NCI-H146 (cell line): ENCODE measurements around the gene GTF2IRD2.
"Not testable (repeated sequence)": the region's sequence is repeated elsewhere in the genome, so short reads cannot be mapped to it uniquely, and the experiment has no call there.

Experiments
- DNase-seq: peaks from one replicate; lab custom pipeline; 2025; lab: John Stamatoyannopoulos, UW

Gene GTF2IRD2

GRCh38 chr7:74788369-74789150 lies 62.8 kb downstream of the GTF2IRD2 start:
- DNase-seq: peak; percentile 77

DNA sequence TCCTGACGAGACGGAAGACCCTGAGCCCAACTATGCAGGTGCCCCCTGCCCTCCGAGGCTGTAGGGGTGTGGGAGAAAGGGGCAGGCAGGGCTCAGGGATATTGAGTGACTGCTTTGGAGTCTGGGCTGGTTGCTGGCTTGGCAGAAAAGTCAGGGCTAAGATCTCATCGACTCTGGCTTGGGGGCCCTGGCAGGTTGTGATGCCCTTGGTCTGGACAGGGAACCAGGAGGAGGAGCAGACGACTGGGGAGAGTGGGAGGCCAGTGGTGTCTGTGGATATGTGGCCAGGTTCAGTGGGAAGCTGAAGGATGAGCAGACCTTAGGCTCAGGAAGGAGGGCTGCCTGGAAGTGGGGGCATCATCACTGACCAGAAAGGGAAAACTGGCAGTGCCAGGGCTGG lies 67.8 kb downstream of the GTF2IRD2 start:
- not testable (repeated sequence) for DNase-seq

GRCh38 chr7:74781746-74782145 lies 69.7 kb downstream of the GTF2IRD2 start:
- not testable (repeated sequence) for DNase-seq

GRCh38 chr7:74779053-74779452 lies 72.4 kb downstream of the GTF2IRD2 start:
- not testable (repeated sequence) for DNase-seq

GRCh38 chr7:74775111-74775510 lies 76.3 kb downstream of the GTF2IRD2 start:
- not testable (repeated sequence) for DNase-seq

DNA sequence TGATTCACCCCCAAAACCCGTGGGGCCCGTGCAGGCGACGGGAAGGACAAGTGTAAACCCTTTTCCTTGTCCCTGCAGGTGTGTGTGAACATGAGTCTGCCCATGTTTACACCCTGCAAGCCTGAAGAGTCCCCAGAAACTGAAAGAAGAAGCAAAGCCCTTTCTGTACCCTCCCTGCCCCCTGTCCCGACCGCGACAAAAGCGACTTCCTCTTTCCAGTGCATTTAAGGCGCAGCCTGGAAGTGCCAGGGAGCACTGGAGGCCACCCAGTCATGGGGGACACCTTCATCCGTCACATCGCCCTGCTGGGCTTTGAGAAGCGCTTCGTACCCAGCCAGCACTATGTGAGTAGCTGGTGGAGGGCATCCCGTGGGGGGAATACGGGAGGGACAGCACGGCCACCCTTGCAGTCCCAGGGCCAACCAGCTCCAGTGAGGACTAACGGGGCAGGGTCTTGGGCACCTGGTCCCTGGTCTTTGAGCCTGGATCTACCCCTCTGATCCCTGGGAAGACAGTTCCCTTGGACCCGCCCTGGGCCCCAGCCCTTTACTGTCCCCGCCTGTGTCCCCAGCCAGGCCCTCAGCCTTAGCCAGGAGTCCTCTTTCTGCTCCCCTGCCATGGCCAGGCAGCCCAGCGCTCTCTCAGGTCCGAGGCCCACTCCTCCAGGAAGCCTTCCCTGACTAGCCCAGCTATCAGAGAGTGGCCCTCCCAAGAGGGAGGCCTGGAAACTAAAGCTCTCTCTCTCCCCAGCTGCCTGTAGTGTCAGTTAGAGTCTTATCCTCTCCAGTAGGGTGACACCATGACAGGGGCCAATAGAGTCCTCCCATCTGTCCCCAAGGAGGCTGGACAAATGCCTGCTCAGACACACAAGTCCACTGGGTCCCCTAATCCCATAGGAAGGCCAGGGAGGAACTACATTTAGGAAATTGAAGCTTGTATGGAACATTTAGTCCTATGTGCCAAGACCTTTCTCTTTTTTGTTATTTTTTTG lies 77.3 kb downstream of the GTF2IRD2 start, which contains the start of gene NCF1:
NCF1 (plus strand) TSS at position 252 of the 991 bp plus-strand sequence; CDS start at position 273, 21 bp downstream.
- DNase-seq: not testable (repeated sequence)

GRCh38 chr7:74772093-74772492 lies 79.3 kb downstream of the GTF2IRD2 start:
- not testable (repeated sequence) for DNase-seq

- not testable (repeated sequence) for DNase-seq
These were observed 81.3 kb downstream of the GTF2IRD2 start for GRCh38 chr7:74770062-74770461.

DNA sequence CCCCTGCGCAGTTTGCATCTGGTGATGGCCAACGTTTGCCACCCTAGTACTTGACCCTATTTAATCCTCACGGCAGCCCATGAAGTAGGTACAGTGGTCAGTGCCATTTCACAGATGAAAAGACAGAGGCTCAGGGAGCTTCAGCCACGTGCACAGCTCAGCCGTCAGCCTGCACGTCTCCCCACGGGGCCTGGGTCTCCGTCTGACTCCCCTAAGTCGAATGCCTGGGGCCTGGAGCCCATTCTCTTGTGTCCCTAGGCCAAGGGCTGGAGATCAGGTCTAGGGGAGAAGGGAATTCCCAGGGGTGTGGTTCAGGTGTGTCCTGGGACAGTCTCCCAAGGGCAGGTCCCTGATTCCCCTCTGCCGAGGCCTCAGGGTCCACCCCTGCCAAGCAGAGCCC lies 84.4 kb downstream of the GTF2IRD2 start:
- not testable (repeated sequence) for DNase-seq

DNA sequence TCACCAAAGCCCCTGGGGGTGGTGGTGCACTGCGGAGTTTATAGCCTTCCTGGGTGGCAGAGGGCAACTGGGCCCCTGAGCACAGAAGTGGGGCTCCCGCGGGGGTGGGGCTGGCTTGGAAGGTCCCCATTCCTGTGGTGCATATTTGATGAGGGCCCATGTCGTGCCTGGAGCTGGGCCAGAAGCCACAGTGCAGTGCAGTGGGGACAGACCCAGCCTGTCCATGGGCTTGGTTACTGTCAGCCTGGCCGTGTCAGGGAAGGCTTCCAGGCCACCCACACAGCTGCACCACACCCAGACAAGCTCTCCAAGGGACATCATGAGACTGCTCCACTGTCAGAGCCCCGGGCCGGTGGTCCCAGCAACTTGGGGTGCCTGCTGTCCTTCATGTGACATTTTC lies 84.9 kb downstream of the GTF2IRD2 start:
- not testable (repeated sequence) for DNase-seq

- DNase-seq: not testable (repeated sequence)
These were observed 86.0 kb downstream of the GTF2IRD2 start for GRCh38 chr7:74765205-74765918.

DNA sequence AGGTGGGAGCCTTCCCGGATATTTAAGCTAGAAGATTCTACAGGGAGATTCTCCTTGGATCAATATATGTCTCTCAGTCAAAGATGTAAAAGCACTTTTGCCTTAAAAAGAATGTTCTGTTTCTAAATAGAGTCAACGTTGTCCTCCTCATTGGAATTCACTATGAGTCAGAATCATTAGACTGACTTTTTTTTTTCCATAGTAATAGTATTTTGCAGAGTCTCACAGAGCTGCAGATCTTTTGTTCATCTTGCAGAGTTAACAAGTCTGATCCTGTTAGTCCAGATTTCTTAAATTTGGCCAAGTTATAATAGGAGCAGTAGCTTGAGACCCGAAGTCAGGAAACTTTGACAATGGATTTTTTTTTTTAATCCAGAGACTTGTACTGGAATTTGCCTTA lies 92.4 kb downstream of the GTF2IRD2 start:
- not testable (repeated sequence) for DNase-seq

DNA sequence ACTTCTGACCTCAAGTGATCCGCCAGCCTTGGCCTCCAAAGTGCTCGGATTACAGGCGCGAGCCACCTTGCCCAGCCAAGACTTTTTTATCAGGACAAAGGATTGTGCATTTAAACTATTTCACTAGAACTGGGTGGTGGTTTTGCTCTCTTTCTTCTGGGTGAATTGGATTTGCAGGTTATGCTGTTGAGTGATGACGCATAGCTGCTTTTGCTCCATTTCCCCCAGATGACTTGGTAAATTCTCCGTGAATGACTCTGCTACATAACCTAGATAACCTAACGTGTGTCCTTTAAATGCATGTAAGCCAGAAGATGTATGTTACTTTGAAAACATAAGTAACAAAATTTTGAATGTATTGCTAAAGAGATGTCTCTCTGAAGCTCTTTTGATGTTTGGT lies 93.1 kb downstream of the GTF2IRD2 start:
- DNase-seq: not testable (repeated sequence)

DNA sequence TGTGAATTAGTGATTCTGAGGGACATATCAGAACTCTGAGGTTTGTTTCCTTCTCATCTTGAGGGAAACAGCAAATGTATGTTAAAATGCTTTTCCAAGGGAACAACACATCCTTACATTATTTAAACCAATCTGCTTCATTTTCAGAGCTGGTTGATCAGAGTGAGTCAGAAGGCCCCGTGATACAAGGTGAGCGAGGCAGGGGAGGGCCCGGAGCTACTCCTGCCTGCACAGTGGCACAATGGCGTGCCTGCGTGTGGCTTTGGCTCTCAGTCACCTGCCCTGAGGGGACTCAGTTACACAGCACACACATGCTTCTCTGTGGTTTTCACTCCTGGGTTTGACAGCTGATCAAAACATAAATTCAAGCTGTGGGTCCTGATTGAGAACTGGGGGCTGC lies 94.7 kb downstream of the GTF2IRD2 start:
- not testable (repeated sequence) for DNase-seq

- DNase-seq: not testable (repeated sequence)
These were observed 97.4 kb downstream of the GTF2IRD2 start for GRCh38 chr7:74753921-74754482.
